D341Med (cell line): Measurements from ENCODE around the gene KAZN.

Source experiments
- DNase-seq: peaks from one replicate; pipeline ENCODE4 v3.0.0; 2012; ENCODE audit warnings: low spot score

Gene KAZN

GRCh38 chr1:14983277-14983676 is 384.8 kb downstream of the KAZN start:
- DNase-seq, result no peak

GRCh38 chr1:14986168-14986567 is 387.7 kb downstream of the KAZN start:
- DNase-seq, result no peak

- DNase-seq, result no peak
Observed at GRCh38 chr1:14987829-14988603, 389.5 kb downstream of the KAZN start.

GRCh38 chr1:14988636-14989035 is 390.2 kb downstream of the KAZN start:
- no peak for DNase-seq

GRCh38 chr1:14989931-14990728 is 391.6 kb downstream of the KAZN start:
- DNase-seq, result no peak

- no peak for DNase-seq
Observed at GRCh38 chr1:14993414-14993813, 394.9 kb downstream of the KAZN start.

GRCh38 chr1:14994148-14994547 is 395.7 kb downstream of the KAZN start:
- DNase-seq, result no peak

GRCh38 chr1:14994841-14995437 is 396.5 kb downstream of the KAZN start:
- no peak for DNase-seq

GRCh38 chr1:14996133-14997050 is 397.9 kb downstream of the KAZN start:
- DNase-seq, result no peak

GRCh38 chr1:14997646-14998276 is 399.3 kb downstream of the KAZN start:
- DNase-seq, result no peak

GRCh38 chr1:14999441-14999840 is 401.0 kb downstream of the KAZN start:
- DNase-seq, result no peak

GRCh38 chr1:15000030-15000429 is 401.5 kb downstream of the KAZN start:
- no peak for DNase-seq

GRCh38 chr1:15000671-15001070 is 402.2 kb downstream of the KAZN start:
- DNase-seq, result no peak

GRCh38 chr1:15001317-15001915 is 402.9 kb downstream of the KAZN start:
- DNase-seq, result no peak

- no peak for DNase-seq
Observed at GRCh38 chr1:15002325-15002724, 403.8 kb downstream of the KAZN start.

- DNase-seq, result no peak
Observed at GRCh38 chr1:15004396-15004795, 405.9 kb downstream of the KAZN start.

- no peak for DNase-seq
Observed at GRCh38 chr1:15005116-15005515, 406.6 kb downstream of the KAZN start.

GRCh38 chr1:15007368-15007767 is 408.9 kb downstream of the KAZN start:
- DNase-seq, result no peak

GRCh38 chr1:15007842-15008241 is 409.4 kb downstream of the KAZN start:
- DNase-seq, result no peak

GRCh38 chr1:15008783-15009729 is 410.6 kb downstream of the KAZN start:
- DNase-seq, result no peak
